Tongue (tissue), 2 donors: ENCODE data around the gene NRXN3. TPM values are rescaled to one million over a fixed set of nuclear protein-coding genes. Genes with fewer than 3 reads are reported as not detected.
A peak's percentile ranks its signal among the peaks of the same experiment; 100 is the strongest.

Experiments used
- DNase-seq: peaks from one replicate; pipeline ENCODE4 v3.0.0-alpha.2; 2015
- total RNA-seq: library from RNA; depleted of rRNA; stranded (reverse); fragments of >200 nt; gene quantifications from one replicate; pipeline ENCODE4 v1.2.3, GENCODE V29; 2014

NRXN3 gene
- total RNA-seq, 1 donor from 2014 or later: 2.9 TPM

- DNase-seq: no peak
Observed at GRCh38 chr14:78946949-78947348, 776.8 kb downstream of the NRXN3 start.

GRCh38 chr14:78947681-78948080 lies 777.5 kb downstream of the NRXN3 start:
- no peak for DNase-seq

- DNase-seq: no peak
Observed at GRCh38 chr14:78950649-78951048, 780.5 kb downstream of the NRXN3 start.

- no peak for DNase-seq
Observed at GRCh38 chr14:78951602-78952001, 781.4 kb downstream of the NRXN3 start.

GRCh38 chr14:78959674-78960264 lies 789.6 kb downstream of the NRXN3 start:
- DNase-seq: peak; percentile 89

GRCh38 chr14:78967111-78967809 lies 797.1 kb downstream of the NRXN3 start:
- no peak for DNase-seq

- no peak for DNase-seq
Observed at GRCh38 chr14:78968265-78968664, 798.1 kb downstream of the NRXN3 start.

GRCh38 chr14:78970677-78971076 lies 800.5 kb downstream of the NRXN3 start:
- no peak for DNase-seq

GRCh38 chr14:78972440-78972839 lies 802.3 kb downstream of the NRXN3 start:
- no peak for DNase-seq

GRCh38 chr14:78974691-78975090 lies 804.5 kb downstream of the NRXN3 start:
- no peak for DNase-seq

- DNase-seq: no peak
Observed at GRCh38 chr14:78975734-78976133, 805.6 kb downstream of the NRXN3 start.

GRCh38 chr14:78978896-78979295 lies 808.7 kb downstream of the NRXN3 start:
- DNase-seq: no peak

GRCh38 chr14:78982551-78982950 lies 812.4 kb downstream of the NRXN3 start:
- DNase-seq: no peak

- no peak for DNase-seq
Observed at GRCh38 chr14:78983126-78983525, 813.0 kb downstream of the NRXN3 start.

- DNase-seq: peak; percentile 24
Observed at GRCh38 chr14:78985668-78986381, 815.7 kb downstream of the NRXN3 start.

- DNase-seq: no peak
Observed at GRCh38 chr14:78986989-78987388, 816.8 kb downstream of the NRXN3 start.

GRCh38 chr14:78989221-78989620 lies 819.0 kb downstream of the NRXN3 start:
- no peak for DNase-seq

- no peak for DNase-seq
Observed at GRCh38 chr14:78992867-78993266, 822.7 kb downstream of the NRXN3 start.

- peak; percentile 86 for DNase-seq
Observed at GRCh38 chr14:78997811-78998210, 827.6 kb downstream of the NRXN3 start.

GRCh38 chr14:79009286-79009685 lies 839.1 kb downstream of the NRXN3 start:
- no peak for DNase-seq

- peak; percentile 63 for DNase-seq
Observed at GRCh38 chr14:79011091-79011919, 841.1 kb downstream of the NRXN3 start.

- DNase-seq: no peak
Observed at GRCh38 chr14:79011920-79012204, 841.7 kb downstream of the NRXN3 start.
